NCI-H1105 treated with DMSO at 0.1 percent for 48 hours (cell line): ENCODE results near the gene TDRD1.
"Not testable (repeated sequence)": the region's sequence is repeated elsewhere in the genome, so short reads cannot be mapped to it uniquely, and the experiment has no call there.

Experiments
- DNase-seq: peaks from one replicate; lab custom pipeline; 2025; lab: John Stamatoyannopoulos, UW

Gene TDRD1

GRCh38 chr10:114179148-114179547 is at the start of gene TDRD1:
Gene TDRD1, plus strand, starts transcription at chr10:114179353. Its CDS starts 8,479 bp downstream, at chr10:114187832.
- DNase-seq, result no peak

GRCh38 chr10:114131094-114131493 is 48.1 kb upstream of the TDRD1 start:
- no peak for DNase-seq

GRCh38 chr10:114135476-114135875 is 43.7 kb upstream of the TDRD1 start:
- no peak for DNase-seq

GRCh38 chr10:114138581-114138980 is 40.6 kb upstream of the TDRD1 start:
- DNase-seq, result no peak

- no peak for DNase-seq
Measured at GRCh38 chr10:114140036-114140435, 39.1 kb upstream of the TDRD1 start.

- DNase-seq, result not testable (repeated sequence)
Measured at GRCh38 chr10:114140827-114141226, 38.3 kb upstream of the TDRD1 start.

- DNase-seq, result no peak
Measured at GRCh38 chr10:114142018-114142417, 37.1 kb upstream of the TDRD1 start.

- no peak for DNase-seq
Measured at GRCh38 chr10:114143160-114143559, 36.0 kb upstream of the TDRD1 start.

GRCh38 chr10:114149476-114149875 is 29.7 kb upstream of the TDRD1 start:
- not testable (repeated sequence) for DNase-seq

GRCh38 chr10:114151486-114151885 is 27.7 kb upstream of the TDRD1 start:
- no peak for DNase-seq

GRCh38 chr10:114151892-114152291 is 27.3 kb upstream of the TDRD1 start:
- no peak for DNase-seq

- no peak for DNase-seq
Measured at GRCh38 chr10:114157912-114158311, 21.2 kb upstream of the TDRD1 start.

GRCh38 chr10:114163062-114163461 is 16.1 kb upstream of the TDRD1 start:
- DNase-seq, result no peak

GRCh38 chr10:114166043-114166442 is 13.1 kb upstream of the TDRD1 start:
- DNase-seq, result no peak

GRCh38 chr10:114166494-114166893 is 12.7 kb upstream of the TDRD1 start:
- no peak for DNase-seq

GRCh38 chr10:114167985-114168384 is 11.2 kb upstream of the TDRD1 start:
- no peak for DNase-seq

GRCh38 chr10:114168450-114169009 is 10.6 kb upstream of the TDRD1 start:
- no peak for DNase-seq

GRCh38 chr10:114172216-114172615 is 6.9 kb upstream of the TDRD1 start:
- DNase-seq, result no peak

GRCh38 chr10:114172776-114173602 is 6.2 kb upstream of the TDRD1 start:
- no peak for DNase-seq

- DNase-seq, result no peak
Measured at GRCh38 chr10:114173603-114173920, 5.6 kb upstream of the TDRD1 start.

- DNase-seq, result peak; percentile 88
Measured at GRCh38 chr10:114173921-114174694, 5.0 kb upstream of the TDRD1 start, which contains the start of gene CCDC186. Gene CCDC186, minus strand, starts transcription at chr10:114174203. Its CDS starts 10,935 bp downstream, at chr10:114163268.

GRCh38 chr10:114174695-114175188 is 4.4 kb upstream of the TDRD1 start:
- no peak for DNase-seq

GRCh38 chr10:114175667-114176066 is 3.5 kb upstream of the TDRD1 start:
- DNase-seq, result no peak
